DOHH2 (cell line): ENCODE results near the gene FOLR3.
"Not testable (repeated sequence)": the region's sequence is repeated elsewhere in the genome, so short reads cannot be mapped to it uniquely, and the experiment has no call there.

ENCODE experiments used
- H3F3A ChIP-seq: fragments of 200-600 bp; sonication (generic), shearing (Covaris generic); 2 replicates; pipeline ENCODE4 v1.6.0; 2016; ENCODE audit warnings: antibody characterized with exemption, mild to moderate bottlenecking; ENCODE audit not compliant: control insufficient read depth, insufficient read depth
- H3K27ac ChIP-seq: fragments of 200-600 bp; sonication (generic); 2 replicates; pipeline ENCODE4 v1.5.1; 2014; ENCODE audit warnings: low read depth, mild to moderate bottlenecking, low read length, moderate library complexity
- H3K27me3 ChIP-seq: fragments of 200-600 bp; sonication (generic); 2 replicates; pipeline ENCODE4 v1.6.1; 2014; ENCODE audit warnings: mild to moderate bottlenecking, low read length, mixed read lengths; ENCODE audit not compliant: control insufficient read depth
- H3K36me3 ChIP-seq: fragments of 200-600 bp; sonication (generic); 2 replicates; pipeline ENCODE4 v1.6.1; 2014; ENCODE audit warnings: mild to moderate bottlenecking, low read length, moderate library complexity, mixed read lengths; ENCODE audit not compliant: control insufficient read depth
- H3K4me1 ChIP-seq: fragments of 200-600 bp; sonication (generic); 2 replicates; pipeline ENCODE4 v1.6.1; 2014; ENCODE audit warnings: mild to moderate bottlenecking, low read length, mixed read lengths; ENCODE audit not compliant: control insufficient read depth
- H3K4me2 ChIP-seq: fragments of 200-600 bp; sonication (generic); 2 replicates; pipeline ENCODE4 v1.6.0; 2014; ENCODE audit warnings: mild to moderate bottlenecking, low read length, moderate library complexity
- H3K4me3 ChIP-seq: fragments of 200-600 bp; sonication (generic); 2 replicates; pipeline ENCODE4 v1.5.1; 2014; ENCODE audit warnings: mild to moderate bottlenecking, low read length, mixed read lengths
- H3K79me2 ChIP-seq: fragments of 200-600 bp; sonication (generic); 2 replicates; pipeline ENCODE4 v1.6.1; 2014; ENCODE audit warnings: mild to moderate bottlenecking, low read length, mixed read lengths; ENCODE audit not compliant: control insufficient read depth
- H3K9me2 ChIP-seq: fragments of 200-600 bp; sonication (generic); replicated peaks from 2 replicates; pipeline ENCODE4 v1.6.1; 2014; ENCODE audit warnings: mild to moderate bottlenecking, low read length, mixed read lengths; ENCODE audit not compliant: control insufficient read depth
- H3K9me3 ChIP-seq: fragments of 200-600 bp; sonication (generic); 2 replicates; pipeline ENCODE4 v1.6.1; 2014; ENCODE audit warnings: antibody characterized with exemption, low read length, mixed read lengths; ENCODE audit not compliant: control insufficient read depth, insufficient read depth
- H4K20me1 ChIP-seq: fragments of 200-600 bp; sonication (generic); 2 replicates; pipeline ENCODE4 v1.6.0; 2014; ENCODE audit warnings: low read depth, mild to moderate bottlenecking, antibody characterized with exemption, low read length, moderate library complexity; ENCODE audit not compliant: control insufficient read depth, insufficient read depth
- CTCF ChIP-seq: fragments of 200-600 bp; sonication (generic); IDR thresholded peaks from one replicate; pipeline ENCODE4 v1.5.1; 2014; ENCODE audit warnings: antibody characterized with exemption, mild to moderate bottlenecking, low read depth, low read length; ENCODE audit not compliant: poor library complexity, severe bottlenecking
- EZH2phosphoT487 ChIP-seq: fragments of 200-600 bp; sonication (generic); IDR thresholded peaks from 2 replicates; pipeline ENCODE4 v1.6.1; 2017; ENCODE audit warnings: borderline replicate concordance, mild to moderate bottlenecking, antibody characterized with exemption, low read length, moderate library complexity, mixed read lengths

Gene FOLR3

GRCh38 chr11:72135473-72135872 is at the start of gene FOLR3:
FOLR3 (plus strand) TSS chr11:72135725; CDS start chr11:72135953, 228 bp downstream.
- not testable (repeated sequence) for H3K9me2 ChIP-seq, H4K20me1 ChIP-seq, H3F3A ChIP-seq, H3K9me3 ChIP-seq, H3K4me2 ChIP-seq, H3K27me3 ChIP-seq, H3K27ac ChIP-seq, H3K79me2 ChIP-seq, H3K4me1 ChIP-seq, H3K36me3 ChIP-seq, H3K4me3 ChIP-seq

- Histone ChIP-seq H3K9me2 (no peaks in the 10 kb centered on the region), H3K4me2 (no peak overlapping the region), H3K36me3 (peaks cover 17% of the 10 kb centered on the region), H3K79me2 (peaks cover 3% of the 10 kb centered on the region; the same call in 1 of the 2 replicates), H3K4me1 (peaks cover 14% of the 10 kb centered on the region), H3K27me3 (no peaks in the 10 kb centered on the region), H3K4me3 (no peak overlapping the region), H4K20me1 (no peaks in the 10 kb centered on the region), H3K9me3 (no peaks in the 10 kb centered on the region), H3K27ac (no peak overlapping the region), H3F3A (peaks cover 5% of the 10 kb centered on the region; the same call in 1 of the 2 replicates)
- no peak for TF ChIP-seq CTCF
These were observed 47.3 kb upstream of the FOLR3 start for GRCh38 chr11:72088076-72088808.

GRCh38 chr11:72091292-72091691 is 44.2 kb upstream of the FOLR3 start:
- H3K27me3 ChIP-seq, result no peaks in the 10 kb centered on the region
- 0 out of 2 replicates have a peak overlapping the region, but pooled peaks have one; percentile 17 for H3K27ac ChIP-seq

More at GRCh38 chr11:72091292-72091691, 44.2 kb upstream of the FOLR3 start:
- no peaks in the 10 kb centered on the region for H4K20me1 ChIP-seq
- no peaks in the 10 kb centered on the region for H3K9me2 ChIP-seq
- no peak overlapping the region for H3K4me3 ChIP-seq
- H3F3A ChIP-seq, result peaks cover 4% of the 10 kb centered on the region; the same call in 1 of the 2 replicates
- TF ChIP-seq EZH2phosphoT487, result no peak
- TF ChIP-seq CTCF, result peak; percentile 99
- H3K9me3 ChIP-seq, result no peaks in the 10 kb centered on the region
- peaks cover 14% of the 10 kb centered on the region for H3K4me1 ChIP-seq
- H3K79me2 ChIP-seq, result peaks cover 3% of the 10 kb centered on the region; the same call in 1 of the 2 replicates
- H3K36me3 ChIP-seq, result peaks cover 28% of the 10 kb centered on the region
- H3K4me2 ChIP-seq, result peak overlapping the region; percentile 9; the same call in 1 of the 2 replicates
